Measurements from ENCODE around the gene UBE3B.

The UBE3B gene

GRCh38 chr12:109477963-109478315 lies 505 bp downstream of the UBE3B start:
- Mint-ChIP-seq H3K4me3 (peak overlapping the region; percentile 98), H3K36me3 (no peaks in the 10 kb centered on the region), H3K4me1 (peaks cover 39% of the 10 kb centered on the region), H3K27ac (peak overlapping the region; percentile 98), H3K9me3 (no peaks in the 10 kb centered on the region), H3K27me3 (no peaks in the 10 kb centered on the region)
- no peak for ATAC-seq

- peaks cover 30% of the 10 kb centered on the region for H3K4me1 Mint-ChIP-seq
- peaks cover 9% of the 10 kb centered on the region for H3K36me3 Mint-ChIP-seq
- no peak for ATAC-seq
- H3K4me3 Mint-ChIP-seq: no peak overlapping the region
- H3K27me3 Mint-ChIP-seq: no peaks in the 10 kb centered on the region
- H3K9me3 Mint-ChIP-seq: no peaks in the 10 kb centered on the region
- H3K27ac Mint-ChIP-seq: no peak overlapping the region
Observed at GRCh38 chr12:109479761-109480160, 2.3 kb downstream of the UBE3B start.

- no peaks in the 10 kb centered on the region for H3K9me3 Mint-ChIP-seq
- H3K36me3 Mint-ChIP-seq: peaks cover 15% of the 10 kb centered on the region
- ATAC-seq: no peak
- H3K27ac Mint-ChIP-seq: no peak overlapping the region
- H3K4me1 Mint-ChIP-seq: peaks cover 29% of the 10 kb centered on the region
- no peak overlapping the region for H3K4me3 Mint-ChIP-seq
- no peaks in the 10 kb centered on the region for H3K27me3 Mint-ChIP-seq
Observed at GRCh38 chr12:109480356-109480755, 2.9 kb downstream of the UBE3B start.

DNA sequence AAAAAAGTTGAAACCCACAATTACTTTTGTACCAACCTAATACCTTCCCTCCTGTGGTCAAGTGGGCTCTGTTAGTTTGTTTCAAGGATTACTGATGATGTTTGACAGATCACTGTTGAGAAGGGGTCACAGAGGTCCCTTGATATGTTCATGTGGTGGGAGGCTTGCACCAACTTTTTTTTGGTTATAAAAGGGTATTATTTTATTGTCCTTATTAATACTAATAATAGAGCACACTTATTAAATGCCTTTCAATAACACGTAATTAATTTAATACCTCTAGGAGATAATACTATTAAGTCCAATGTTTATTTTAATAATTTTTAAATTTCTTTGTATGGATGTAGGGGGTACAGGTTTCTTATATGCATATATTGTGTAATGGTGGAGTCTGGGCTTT lies 4.4 kb downstream of the UBE3B start:
- H3K27ac Mint-ChIP-seq: no peak overlapping the region
- no peak overlapping the region for H3K4me3 Mint-ChIP-seq
- ATAC-seq: no peak
- peaks cover 16% of the 10 kb centered on the region for H3K4me1 Mint-ChIP-seq
- no peaks in the 10 kb centered on the region for H3K9me3 Mint-ChIP-seq
- no peaks in the 10 kb centered on the region for H3K27me3 Mint-ChIP-seq
- H3K36me3 Mint-ChIP-seq: peaks cover 21% of the 10 kb centered on the region

GRCh38 chr12:109482491-109482890 lies 5.1 kb downstream of the UBE3B start:
- no peak for ATAC-seq
- Mint-ChIP-seq H3K9me3 (no peaks in the 10 kb centered on the region), H3K27me3 (no peaks in the 10 kb centered on the region), H3K4me3 (no peak overlapping the region), H3K27ac (no peak overlapping the region), H3K4me1 (peaks cover 11% of the 10 kb centered on the region), H3K36me3 (peaks cover 21% of the 10 kb centered on the region)

DNA sequence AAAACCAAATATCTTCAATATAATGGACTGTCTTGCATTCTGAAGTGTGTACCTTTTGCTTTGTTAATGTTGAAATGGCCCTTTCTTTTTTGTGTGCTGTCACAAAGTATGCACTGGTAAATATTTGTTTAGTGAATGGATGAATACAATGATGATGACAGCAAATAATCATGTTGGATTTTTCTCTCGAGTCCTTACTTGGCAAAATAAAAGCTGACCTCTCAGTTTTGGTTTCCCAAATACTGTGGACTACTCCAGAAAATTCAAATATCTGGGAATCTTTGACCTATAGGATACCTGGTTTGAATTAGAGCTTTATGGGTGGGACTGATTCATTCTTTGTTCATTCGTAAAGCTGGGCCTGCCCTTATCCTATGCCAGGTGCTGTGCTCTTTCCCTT lies 5.5 kb downstream of the UBE3B start:
- peaks cover 11% of the 10 kb centered on the region for H3K4me1 Mint-ChIP-seq
- peaks cover 24% of the 10 kb centered on the region for H3K36me3 Mint-ChIP-seq

GRCh38 chr12:109483346-109483745 lies 5.9 kb downstream of the UBE3B start:
- Mint-ChIP-seq H3K9me3 (no peaks in the 10 kb centered on the region), H3K4me1 (peaks cover 11% of the 10 kb centered on the region), H3K36me3 (peaks cover 28% of the 10 kb centered on the region), H3K4me3 (no peak overlapping the region), H3K27me3 (no peaks in the 10 kb centered on the region), H3K27ac (no peak overlapping the region)
- no peak for ATAC-seq

More for the DNA sequence above, 5.5 kb downstream of the UBE3B start:
- H3K9me3 Mint-ChIP-seq: no peaks in the 10 kb centered on the region
- H3K27me3 Mint-ChIP-seq: no peaks in the 10 kb centered on the region
- no peak for ATAC-seq
- H3K4me3 Mint-ChIP-seq: no peak overlapping the region
- no peak overlapping the region for H3K27ac Mint-ChIP-seq

DNA sequence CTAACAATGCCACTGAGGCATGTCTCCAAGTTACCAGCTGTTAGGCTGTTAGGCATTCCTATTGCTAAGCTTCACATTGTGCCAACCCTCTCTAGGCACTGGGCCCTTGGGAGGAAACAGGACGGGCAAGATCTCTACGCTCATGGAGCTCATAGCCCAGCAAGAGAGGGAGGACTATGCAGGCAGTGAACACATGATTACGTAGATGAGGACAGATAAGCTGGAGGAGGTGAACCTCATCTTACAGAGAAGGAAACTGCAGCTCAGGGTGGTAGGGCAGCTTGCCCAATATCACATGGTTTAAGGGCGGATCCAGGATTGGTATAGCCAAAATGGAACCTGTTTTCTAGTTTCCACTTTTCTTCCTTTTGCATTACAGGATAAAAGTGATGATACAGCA lies 7.8 kb downstream of the UBE3B start:
- no peaks in the 10 kb centered on the region for H3K4me1 Mint-ChIP-seq
- no peaks in the 10 kb centered on the region for H3K9me3 Mint-ChIP-seq
- no peak overlapping the region for H3K27ac Mint-ChIP-seq
- H3K27me3 Mint-ChIP-seq: no peaks in the 10 kb centered on the region
- peaks cover 45% of the 10 kb centered on the region for H3K36me3 Mint-ChIP-seq
- no peak overlapping the region for H3K4me3 Mint-ChIP-seq
- no peak for ATAC-seq

GRCh38 chr12:109487181-109488050 lies 10.0 kb downstream of the UBE3B start:
- H3K27me3 Mint-ChIP-seq: no peaks in the 10 kb centered on the region
- no peaks in the 10 kb centered on the region for H3K4me1 Mint-ChIP-seq
- no peaks in the 10 kb centered on the region for H3K9me3 Mint-ChIP-seq
- H3K36me3 Mint-ChIP-seq: peaks cover 53% of the 10 kb centered on the region
- no peak overlapping the region for H3K27ac Mint-ChIP-seq
- ATAC-seq: no peak
- H3K4me3 Mint-ChIP-seq: no peak overlapping the region

DNA sequence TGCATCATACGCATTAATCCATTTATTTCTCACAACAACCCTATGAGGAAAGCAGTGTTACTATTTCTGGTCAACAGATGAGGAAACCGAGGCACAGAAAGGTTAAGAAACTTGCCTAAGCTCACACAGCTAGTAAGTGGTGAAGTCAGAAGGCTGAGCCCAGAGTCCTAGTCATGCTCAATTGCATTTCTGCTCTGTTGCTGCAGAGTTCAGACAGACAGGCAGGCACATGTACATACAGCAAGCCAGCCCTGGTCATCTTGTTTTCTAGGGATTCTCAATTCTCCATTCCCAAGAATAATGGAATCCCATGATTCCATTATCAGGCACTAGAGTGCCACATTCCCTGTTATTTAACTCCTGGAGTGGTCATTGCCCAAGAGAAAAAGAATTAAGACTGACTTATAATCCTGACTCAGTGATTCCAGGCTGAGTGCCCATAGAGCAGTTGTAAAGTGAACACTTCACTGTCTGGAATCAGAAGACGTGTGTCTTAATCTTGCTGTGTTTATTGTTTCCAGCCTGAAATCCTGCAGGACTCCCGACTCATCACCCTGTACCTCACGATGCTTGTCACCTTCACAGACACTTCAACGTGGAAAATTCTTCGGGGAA lies 10.7 kb downstream of the UBE3B start:
- H3K4me1 Mint-ChIP-seq: no peaks in the 10 kb centered on the region
- no peaks in the 10 kb centered on the region for H3K9me3 Mint-ChIP-seq
- ATAC-seq: no peak
- no peak overlapping the region for H3K4me3 Mint-ChIP-seq
- no peak overlapping the region for H3K27ac Mint-ChIP-seq
- no peaks in the 10 kb centered on the region for H3K27me3 Mint-ChIP-seq
- H3K36me3 Mint-ChIP-seq: peaks cover 55% of the 10 kb centered on the region

DNA sequence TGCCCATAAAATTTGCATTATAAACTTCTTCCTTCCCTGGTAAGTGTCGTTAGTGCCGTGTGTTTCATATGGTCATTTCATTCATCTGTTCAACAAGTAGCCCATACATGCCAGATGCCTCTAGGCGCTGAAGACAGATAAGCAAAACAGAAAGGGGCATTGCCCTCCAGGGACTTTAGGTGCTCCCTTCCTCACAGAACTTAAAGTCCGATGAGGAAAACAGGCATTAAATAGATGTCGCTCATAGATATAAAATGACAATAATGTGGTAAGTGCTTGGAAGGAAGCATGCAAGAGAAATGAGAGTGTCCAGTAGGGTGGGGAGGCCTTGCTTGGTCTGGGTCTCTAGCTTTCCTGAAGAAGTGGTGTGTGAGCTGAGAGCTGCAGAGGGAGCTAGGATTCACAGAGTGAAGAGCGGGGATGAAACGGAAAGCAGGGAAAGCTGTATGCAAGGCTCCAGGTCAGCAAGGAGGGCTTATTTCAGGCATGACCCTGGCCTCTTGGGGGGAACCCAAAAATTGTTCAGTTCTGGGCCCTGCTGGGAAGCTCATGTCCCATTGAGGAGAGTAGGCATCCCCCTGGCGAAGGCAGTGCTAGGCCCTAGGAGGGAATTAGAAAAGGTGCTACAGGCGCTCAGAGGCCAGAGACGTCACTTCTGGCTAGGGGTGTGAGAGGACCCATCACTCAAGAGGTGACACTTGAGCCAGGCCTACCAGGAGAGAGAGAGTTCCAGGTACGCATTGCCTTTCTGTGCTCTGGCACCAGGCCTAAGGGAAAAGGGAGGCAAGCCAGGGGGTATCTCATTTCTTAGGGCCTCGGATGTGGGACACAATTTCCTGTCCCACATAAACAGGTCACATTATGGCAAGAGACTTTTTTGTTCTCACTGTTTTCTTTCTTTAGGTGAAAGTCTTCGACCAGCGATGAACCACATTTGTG lies 11.9 kb downstream of the UBE3B start:
- Mint-ChIP-seq H3K4me1 (no peaks in the 10 kb centered on the region), H3K27me3 (no peaks in the 10 kb centered on the region), H3K9me3 (no peaks in the 10 kb centered on the region), H3K4me3 (no peak overlapping the region), H3K36me3 (peaks cover 58% of the 10 kb centered on the region), H3K27ac (no peak overlapping the region)
- ATAC-seq: no peak

- Mint-ChIP-seq H3K4me1 (no peaks in the 10 kb centered on the region), H3K27ac (no peak overlapping the region), H3K36me3 (peaks cover 60% of the 10 kb centered on the region), H3K27me3 (no peaks in the 10 kb centered on the region), H3K9me3 (no peaks in the 10 kb centered on the region), H3K4me3 (no peak overlapping the region)
- ATAC-seq: no peak
Observed at GRCh38 chr12:109489955-109490565, 12.6 kb downstream of the UBE3B start.

GRCh38 chr12:109491671-109492070 lies 14.2 kb downstream of the UBE3B start:
- H3K9me3 Mint-ChIP-seq: no peaks in the 10 kb centered on the region
- no peak for ATAC-seq
- H3K36me3 Mint-ChIP-seq: peaks cover 65% of the 10 kb centered on the region
- H3K27ac Mint-ChIP-seq: no peak overlapping the region
- no peaks in the 10 kb centered on the region for H3K27me3 Mint-ChIP-seq
- no peak overlapping the region for H3K4me3 Mint-ChIP-seq
- H3K4me1 Mint-ChIP-seq: no peaks in the 10 kb centered on the region

GRCh38 chr12:109492371-109492770 lies 14.9 kb downstream of the UBE3B start:
- H3K4me1 Mint-ChIP-seq: no peaks in the 10 kb centered on the region
- no peak for ATAC-seq
- peaks cover 69% of the 10 kb centered on the region for H3K36me3 Mint-ChIP-seq
- H3K9me3 Mint-ChIP-seq: no peaks in the 10 kb centered on the region
- H3K4me3 Mint-ChIP-seq: no peak overlapping the region
- no peak overlapping the region for H3K27ac Mint-ChIP-seq
- H3K27me3 Mint-ChIP-seq: no peaks in the 10 kb centered on the region

GRCh38 chr12:109493090-109493489 lies 15.7 kb downstream of the UBE3B start:
- ATAC-seq: no peak
- Mint-ChIP-seq H3K36me3 (peaks cover 71% of the 10 kb centered on the region), H3K4me1 (no peaks in the 10 kb centered on the region), H3K27me3 (no peaks in the 10 kb centered on the region), H3K4me3 (no peak overlapping the region), H3K9me3 (no peaks in the 10 kb centered on the region), H3K27ac (no peak overlapping the region)
